OCI-LY3 (cell line): Measurements from ENCODE around the gene GABRR3.

Source experiments
- CTCF ChIP-seq: fragments of 200-600, 300-600 bp; sonication (generic); IDR thresholded peaks from 2 replicates; pipeline ENCODE4 v1.5.1; 2014; ENCODE audit warnings: antibody characterized with exemption, low read length, low read depth
- EZH2phosphoT487 ChIP-seq: fragments of 200-600 bp; shearing (Covaris generic); IDR thresholded peaks from 2 replicates; pipeline ENCODE4 v1.6.1; 2018; ENCODE audit warnings: antibody characterized with exemption, mixed run types, low read depth

DNA sequence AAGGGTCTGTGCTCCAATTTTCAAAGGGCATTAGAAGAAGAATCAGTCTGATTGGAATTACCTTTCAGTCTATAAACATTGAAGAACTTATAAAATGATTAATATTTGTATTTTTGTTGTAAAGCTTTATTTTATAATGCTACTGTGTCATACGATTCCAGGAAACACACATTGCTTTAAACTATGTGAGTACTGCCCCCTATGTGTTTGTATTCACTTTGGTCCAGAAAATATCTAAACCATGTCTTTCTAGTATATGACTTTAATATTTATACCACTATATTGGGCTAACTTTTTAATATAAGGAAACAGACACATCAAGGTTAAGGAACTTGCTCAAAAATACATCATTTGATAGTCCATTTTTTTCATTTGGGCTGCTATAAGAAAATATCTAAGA is 59.6 kb downstream of the GABRR3 start:
- peak; percentile 49 for TF ChIP-seq CTCF
- TF ChIP-seq EZH2phosphoT487, result no peak
